Activated gamma-delta T cell treated with Interleukin-2 at 50 U/mL for 16 hours (primary cell): ENCODE data around the gene BPIFB2.

Source experiments
- DNase-seq: peaks from one replicate; pipeline ENCODE4 v3.0.0-alpha.2; 2020

The BPIFB2 gene

GRCh38 chr20:33023439-33024242, 16.1 kb downstream of the BPIFB2 start:
- DNase-seq = no peak

- no peak for DNase-seq
Observed at GRCh38 chr20:33024243-33024560, 16.7 kb downstream of the BPIFB2 start.

GRCh38 chr20:33024609-33025317, 17.3 kb downstream of the BPIFB2 start:
- DNase-seq = no peak

GRCh38 chr20:33025318-33025876, 17.9 kb downstream of the BPIFB2 start:
- DNase-seq = no peak

- no peak for DNase-seq
Observed at GRCh38 chr20:33026072-33026778, 18.7 kb downstream of the BPIFB2 start.

GRCh38 chr20:33026779-33027759, 19.6 kb downstream of the BPIFB2 start:
- no peak for DNase-seq

- no peak for DNase-seq
Observed at GRCh38 chr20:33027769-33028751, 20.6 kb downstream of the BPIFB2 start.

- no peak for DNase-seq
Observed at GRCh38 chr20:33028875-33029274, 21.4 kb downstream of the BPIFB2 start.

GRCh38 chr20:33030076-33030475, 22.6 kb downstream of the BPIFB2 start:
- no peak for DNase-seq

GRCh38 chr20:33030569-33030968, 23.1 kb downstream of the BPIFB2 start:
- no peak for DNase-seq

GRCh38 chr20:33031531-33031930, 24.0 kb downstream of the BPIFB2 start, which contains the start of gene BPIFB6:
Gene BPIFB6, plus strand, starts transcription at chr20:33031648. Its CDS starts 0 bp downstream, at chr20:33031648.
- DNase-seq = no peak

GRCh38 chr20:33032555-33032954, 25.1 kb downstream of the BPIFB2 start:
- no peak for DNase-seq

GRCh38 chr20:33033381-33033780, 25.9 kb downstream of the BPIFB2 start:
- DNase-seq = no peak

GRCh38 chr20:33034115-33034514, 26.6 kb downstream of the BPIFB2 start:
- DNase-seq = no peak

- DNase-seq = no peak
Observed at GRCh38 chr20:33034901-33035492, 27.5 kb downstream of the BPIFB2 start.

GRCh38 chr20:33037456-33037855, 30.0 kb downstream of the BPIFB2 start:
- DNase-seq = no peak

- DNase-seq = no peak
Observed at GRCh38 chr20:33038243-33038642, 30.7 kb downstream of the BPIFB2 start.

GRCh38 chr20:33042430-33042829, 34.9 kb downstream of the BPIFB2 start:
- DNase-seq = no peak

- no peak for DNase-seq
Observed at GRCh38 chr20:33042983-33043730, 35.7 kb downstream of the BPIFB2 start.

- no peak for DNase-seq
Observed at GRCh38 chr20:33043731-33044181, 36.3 kb downstream of the BPIFB2 start.
